Upper lobe of left lung (tissue), 4 donors: Measurements from ENCODE around the gene IFNK.

Experiments
- CTCF ChIP-seq, 6 experiments: fragments of 450-650 bp in 4 of 6; fragments of 200-600 bp in 2 of 6; sonication (generic) in 2 of 6; IDR thresholded peaks; one replicate each; pipeline ENCODE4 v1.5.1; 2016 to 2019; ENCODE audit warnings: antibody characterized with exemption in 6 of 6
- EP300 ChIP-seq, 4 donors: sonication (generic); formaldehyde crosslinking; IDR thresholded peaks; one replicate each; pipeline ENCODE4 v1.5.1; 2017; ENCODE audit warnings: antibody characterized with exemption in 4 of 4, control low read depth in 2 of 4
- POLR2A ChIP-seq, 4 donors: fragments of 450-650 bp; IDR thresholded peaks; one replicate each; pipeline ENCODE4 v1.5.1; 2016 to 2017; ENCODE audit warnings: antibody characterized with exemption in 4 of 4, mild to moderate bottlenecking in 2 of 4

- TF ChIP-seq EP300 (IDR thresholded peaks at IDR 0.05) (peak in 1 of 4 donors; percentile 40), POLR2A (IDR thresholded peaks at IDR 0.05) (no peak), CTCF (IDR thresholded peaks at IDR 0.05) (no peak)
Observed at GRCh38 chr9:27534658-27535209, 10.6 kb downstream of the IFNK start.
